Mononuclear cell (primary cell): ENCODE measurements around the gene SDK2. TPM values are rescaled to one million over a fixed set of nuclear protein-coding genes. Genes with fewer than 3 reads are reported as not detected.
"Not testable (repeated sequence)": the region's sequence is repeated elsewhere in the genome, so short reads cannot be mapped to it uniquely, and the experiment has no call there.

Source experiments
- H3K27me3 ChIP-seq: 2 replicates; pipeline ENCODE4 v1.6.0; 2011; ENCODE audit warnings: low read length, control low read depth; ENCODE audit not compliant: insufficient read depth
- H3K4me1 ChIP-seq: 2 replicates; pipeline ENCODE4 v1.5.1; 2011; ENCODE audit warnings: mild to moderate bottlenecking, low read length, control low read depth; ENCODE audit not compliant: insufficient read depth
- H3K4me3 ChIP-seq: 2 replicates; pipeline ENCODE4 v1.5.1; 2011; ENCODE audit warnings: mild to moderate bottlenecking, low read length, moderate library complexity
- H3K9me3 ChIP-seq: 2 replicates; pipeline ENCODE4 v1.5.1; 2011; ENCODE audit warnings: low read depth, mild to moderate bottlenecking, control low read depth, low read length
- total RNA-seq: library from RNA; depleted of rRNA; stranded (reverse); fragments of >200 nt; gene quantifications from one replicate; pipeline ENCODE4 v1.2.3, GENCODE V29; 2012

SDK2 gene
- total RNA-seq, 1 donor, result 2.0 TPM

- H3K9me3 ChIP-seq, H3K4me3 ChIP-seq, H3K27me3 ChIP-seq: not testable (repeated sequence)
- peaks cover 33% of the 10 kb centered on the region for H3K4me1 ChIP-seq
Observed at GRCh38 chr17:73308959-73309358, 335.3 kb downstream of the SDK2 start.

DNA sequence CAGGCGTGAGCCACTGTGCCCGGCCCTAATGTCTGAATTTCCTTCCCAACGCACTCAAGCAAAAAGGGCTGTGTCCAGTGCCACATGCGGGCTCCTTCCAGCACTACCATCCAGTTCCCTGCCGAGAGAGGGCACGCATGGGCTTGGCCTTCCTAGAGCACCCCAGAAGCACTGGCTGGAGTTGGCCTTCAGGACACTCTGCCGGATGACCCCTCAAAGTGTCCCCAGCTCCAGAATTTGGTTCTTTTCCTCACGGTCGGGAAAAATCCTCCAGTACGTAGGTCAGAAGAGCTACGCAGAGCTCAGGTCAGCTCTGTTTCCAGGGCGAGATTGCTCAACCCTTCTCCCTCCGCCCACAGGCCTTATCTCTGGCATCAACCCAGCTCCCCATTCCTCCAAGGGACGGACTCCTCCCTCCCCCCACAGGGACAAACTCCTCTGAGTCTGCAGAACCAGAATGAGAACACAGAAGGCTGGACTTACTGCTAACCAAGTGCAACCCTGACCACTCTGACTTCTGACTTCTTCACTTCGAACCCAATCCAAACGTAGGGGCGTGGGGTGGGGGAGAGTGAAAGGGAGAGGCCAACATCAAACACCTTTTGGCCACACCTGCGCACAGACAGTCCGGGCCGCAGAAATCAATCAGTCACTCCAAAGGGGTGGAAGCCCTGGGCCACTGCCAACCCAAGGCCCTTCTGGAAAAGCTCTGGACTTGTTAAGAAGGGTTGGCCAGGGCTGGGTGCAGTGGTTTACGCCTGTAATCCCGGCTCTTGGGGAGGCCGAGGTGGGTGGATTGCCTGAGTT, 336.0 kb downstream of the SDK2 start:
- peaks cover 33% of the 10 kb centered on the region for H3K4me1 ChIP-seq
- no peaks in the 10 kb centered on the region for H3K9me3 ChIP-seq
- no peaks in the 10 kb centered on the region for H3K27me3 ChIP-seq
- no peak overlapping the region for H3K4me3 ChIP-seq

GRCh38 chr17:73307130-73307529, 337.1 kb downstream of the SDK2 start:
- Histone ChIP-seq H3K9me3 (no peaks in the 10 kb centered on the region), H3K4me1 (peaks cover 25% of the 10 kb centered on the region), H3K27me3 (no peaks in the 10 kb centered on the region), H3K4me3 (no peak overlapping the region)

GRCh38 chr17:73305845-73306836, 338.1 kb downstream of the SDK2 start:
- Histone ChIP-seq H3K4me3 (no peak overlapping the region), H3K4me1 (peaks cover 25% of the 10 kb centered on the region), H3K27me3 (no peaks in the 10 kb centered on the region), H3K9me3 (no peaks in the 10 kb centered on the region)

DNA sequence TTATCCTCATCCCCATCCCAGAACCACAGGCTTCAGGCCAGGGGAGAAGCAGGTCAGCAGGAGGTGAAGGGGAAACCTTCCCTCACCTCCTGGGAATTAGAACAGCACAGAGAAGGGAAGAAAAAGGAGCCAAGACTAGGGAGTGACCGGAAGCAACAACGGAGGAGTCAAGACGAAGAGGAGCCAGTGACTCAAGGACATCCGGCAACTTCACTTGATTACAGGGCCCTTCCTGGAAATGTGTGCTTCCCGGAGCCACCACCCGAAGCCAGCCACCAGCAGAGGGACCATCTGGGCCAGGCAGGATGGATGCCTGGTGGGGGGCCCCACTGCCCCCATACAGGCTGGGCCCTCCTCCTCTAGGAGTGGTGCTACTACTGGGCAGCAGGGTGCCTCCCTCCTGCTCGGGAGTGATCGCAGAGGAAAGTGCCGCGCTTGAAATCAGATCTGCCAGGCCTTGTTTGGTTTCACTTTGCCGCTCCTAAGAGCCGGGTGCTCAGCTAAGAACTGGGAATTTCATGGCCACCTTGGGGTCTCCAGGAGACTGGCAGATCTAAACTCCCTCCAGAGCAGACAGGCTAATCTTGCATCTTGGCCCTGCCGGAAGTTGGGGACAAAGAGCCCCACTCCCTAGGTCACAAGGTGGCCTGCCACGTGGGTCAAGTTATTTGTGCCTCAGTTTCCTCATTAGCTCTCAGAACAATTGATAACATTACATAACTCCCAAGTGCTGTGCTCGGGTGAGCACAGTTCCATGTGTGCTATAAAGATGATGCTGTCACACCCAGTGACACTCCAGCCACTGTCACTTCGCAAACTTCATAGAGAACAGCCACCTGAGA, 339.1 kb downstream of the SDK2 start:
- Histone ChIP-seq H3K4me1 (peaks cover 19% of the 10 kb centered on the region), H3K9me3 (no peaks in the 10 kb centered on the region), H3K27me3 (no peaks in the 10 kb centered on the region), H3K4me3 (peak overlapping the region; percentile 12)

DNA sequence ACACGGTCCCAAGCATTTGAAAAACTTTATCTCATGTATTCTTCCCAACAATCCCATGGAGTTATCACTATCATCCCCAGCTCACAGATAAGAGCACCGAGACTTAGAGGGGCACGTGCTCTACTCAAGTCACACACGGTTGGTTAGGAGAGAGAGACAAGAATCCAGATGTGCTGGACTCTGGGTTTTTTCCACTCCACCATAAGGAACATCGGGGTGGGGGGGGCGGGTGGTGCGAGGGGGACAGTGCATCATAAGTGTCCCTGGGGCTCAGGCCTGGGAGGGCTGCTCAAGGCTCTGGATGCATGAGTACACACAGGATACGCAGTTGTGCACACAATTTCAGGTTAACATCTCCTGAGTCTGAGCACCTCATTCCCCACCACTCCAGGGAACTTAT, 339.8 kb downstream of the SDK2 start:
- Histone ChIP-seq H3K4me3 (no peak overlapping the region), H3K9me3 (no peaks in the 10 kb centered on the region), H3K4me1 (peaks cover 11% of the 10 kb centered on the region), H3K27me3 (no peaks in the 10 kb centered on the region)

GRCh38 chr17:73302189-73302588, 342.1 kb downstream of the SDK2 start:
- Histone ChIP-seq H3K9me3 (no peaks in the 10 kb centered on the region), H3K4me1 (peaks cover 10% of the 10 kb centered on the region), H3K27me3 (no peaks in the 10 kb centered on the region), H3K4me3 (no peak overlapping the region)

GRCh38 chr17:73301369-73301768, 342.9 kb downstream of the SDK2 start:
- H3K4me3 ChIP-seq, result no peak overlapping the region
- peaks cover 10% of the 10 kb centered on the region for H3K4me1 ChIP-seq
- H3K27me3 ChIP-seq, result no peaks in the 10 kb centered on the region
- H3K9me3 ChIP-seq, result no peaks in the 10 kb centered on the region

DNA sequence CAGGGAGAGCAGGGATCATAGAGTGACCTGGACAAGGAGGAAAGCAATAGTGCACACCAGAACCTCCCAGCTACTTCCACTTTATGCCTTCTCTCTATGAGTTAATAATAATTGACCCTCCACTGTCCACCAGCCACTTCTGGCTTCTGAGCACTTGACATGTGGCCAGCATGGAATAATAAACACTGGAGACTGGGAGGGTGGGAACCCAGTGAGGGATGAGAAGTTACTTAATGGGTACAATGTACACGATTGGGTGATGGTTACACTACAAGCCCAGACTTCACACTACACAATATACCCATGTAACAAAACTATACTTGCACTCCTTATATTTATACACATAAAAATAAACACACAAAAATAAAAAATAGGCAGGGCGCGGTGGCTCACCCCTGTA, 343.9 kb downstream of the SDK2 start:
- peaks cover 6% of the 10 kb centered on the region for H3K4me1 ChIP-seq
- no peaks in the 10 kb centered on the region for H3K9me3 ChIP-seq
- no peak overlapping the region for H3K4me3 ChIP-seq
- no peaks in the 10 kb centered on the region for H3K27me3 ChIP-seq

DNA sequence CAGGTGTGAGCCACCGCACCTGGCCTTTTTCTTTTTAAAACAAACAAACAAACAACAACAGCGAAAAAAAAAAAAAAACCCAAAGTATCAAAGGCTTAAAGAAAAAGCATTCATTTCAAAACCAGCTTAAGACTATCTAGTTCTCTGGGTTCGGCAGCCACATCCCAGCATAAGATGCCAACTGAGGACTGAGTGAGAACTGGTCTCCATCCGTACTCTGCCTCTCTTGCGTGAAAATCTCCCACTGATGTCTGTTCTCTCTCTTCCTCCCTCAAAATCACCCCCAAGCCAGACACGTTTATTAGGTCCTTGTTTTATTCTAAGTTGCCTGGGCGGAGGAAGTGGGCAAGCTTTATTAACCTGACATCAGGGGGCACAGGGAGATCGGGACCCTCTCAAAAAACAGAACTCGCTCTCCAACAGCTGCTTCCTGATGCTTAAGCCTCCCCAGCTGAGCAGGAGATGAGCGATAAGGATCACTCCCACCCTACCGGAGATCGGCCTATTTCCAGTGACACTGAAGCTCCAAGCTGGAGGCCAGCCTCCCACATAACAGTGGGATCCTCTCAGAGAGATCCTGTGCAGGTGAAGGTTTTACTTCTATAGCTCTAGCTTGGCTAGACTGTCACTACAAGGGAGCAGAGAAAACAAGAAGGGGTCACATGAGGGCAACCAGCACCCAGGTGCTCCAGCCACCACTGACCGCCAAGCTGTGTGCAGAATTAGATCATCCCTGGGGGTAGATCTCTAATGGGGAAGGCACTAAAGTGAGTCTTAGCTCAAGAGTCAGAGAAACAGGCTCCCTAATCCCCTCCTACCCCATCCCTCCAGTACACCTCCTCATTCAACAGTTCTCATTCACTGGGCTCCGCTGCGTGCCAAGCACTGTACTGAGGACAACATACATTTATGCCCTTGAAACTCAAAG, 346.0 kb downstream of the SDK2 start:
- Histone ChIP-seq H3K4me3 (no peak overlapping the region), H3K9me3 (no peaks in the 10 kb centered on the region), H3K27me3 (no peaks in the 10 kb centered on the region), H3K4me1 (peaks cover 4% of the 10 kb centered on the region)

GRCh38 chr17:73293480-73293911, 350.7 kb downstream of the SDK2 start:
- peaks cover 38% of the 10 kb centered on the region for H3K4me1 ChIP-seq
- no peaks in the 10 kb centered on the region for H3K9me3 ChIP-seq
- H3K27me3 ChIP-seq, result no peaks in the 10 kb centered on the region
- no peak overlapping the region for H3K4me3 ChIP-seq

- Histone ChIP-seq H3K4me1 (peaks cover 38% of the 10 kb centered on the region), H3K27me3 (no peaks in the 10 kb centered on the region), H3K4me3 (no peak overlapping the region), H3K9me3 (no peaks in the 10 kb centered on the region)
Observed at GRCh38 chr17:73293031-73293430, 351.2 kb downstream of the SDK2 start.

GRCh38 chr17:73292031-73292531, 352.2 kb downstream of the SDK2 start:
- no peaks in the 10 kb centered on the region for H3K27me3 ChIP-seq
- no peaks in the 10 kb centered on the region for H3K9me3 ChIP-seq
- H3K4me3 ChIP-seq, result no peak overlapping the region
- peaks cover 38% of the 10 kb centered on the region for H3K4me1 ChIP-seq
